ENCODE data around the gene SETD3.

GRCh38 chr14:99467336-99468078, 13.2 kb downstream of the SETD3 start:
- TF ChIP-seq POLR2A (IDR thresholded peaks at IDR 0.05): no peak
- no peak for TF ChIP-seq CTCF (IDR thresholded peaks at IDR 0.05)
- no peak for TF ChIP-seq POLR2AphosphoS5 (IDR thresholded peaks at IDR 0.05)

Data from gastroesophageal sphincter (tissue), 3 donors.